ENCODE measurements around the gene KCTD2. TPM values are rescaled to one million over a fixed set of nuclear protein-coding genes. Genes with fewer than 3 reads are reported as not detected.

KCTD2 gene
- total and polyA plus RNA-seq, 9 of the 15 experiments (the other 6 are each of a cell fraction or from before 2014, with no cell fraction given): 1.7 to 32.9 (median 15.8) TPM

DNA sequence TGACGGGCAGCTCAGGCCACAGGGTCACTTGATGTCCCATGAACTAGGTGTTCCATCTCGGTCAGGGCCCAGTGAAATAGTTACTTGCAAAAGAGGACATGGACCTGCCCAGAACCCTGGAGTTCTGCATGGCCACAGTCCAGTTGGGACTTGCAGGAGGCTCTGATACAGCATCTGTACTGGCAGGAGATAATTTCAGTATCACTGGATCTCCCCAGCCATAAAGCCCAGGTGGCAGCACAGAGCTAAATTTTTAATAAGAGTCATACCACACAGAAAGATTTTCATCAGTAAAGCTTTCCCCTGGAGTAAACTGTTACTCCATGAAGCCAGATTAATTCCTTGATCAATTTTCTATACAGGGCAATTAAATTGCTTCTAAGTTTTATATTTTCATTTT, 22.8 kb downstream of the KCTD2 start:
- CTCF ChIA-PET (ENCODE audit: low intra/inter-chr PET ratio): interaction anchor here (0.7 to 1.1 kb wide), 2 partner anchors 46 to 62 kb away, joined by 3 to 4 read pairs; partner anchors contain the start of gene NT5C
- TF ChIP-seq, protein P1, sequence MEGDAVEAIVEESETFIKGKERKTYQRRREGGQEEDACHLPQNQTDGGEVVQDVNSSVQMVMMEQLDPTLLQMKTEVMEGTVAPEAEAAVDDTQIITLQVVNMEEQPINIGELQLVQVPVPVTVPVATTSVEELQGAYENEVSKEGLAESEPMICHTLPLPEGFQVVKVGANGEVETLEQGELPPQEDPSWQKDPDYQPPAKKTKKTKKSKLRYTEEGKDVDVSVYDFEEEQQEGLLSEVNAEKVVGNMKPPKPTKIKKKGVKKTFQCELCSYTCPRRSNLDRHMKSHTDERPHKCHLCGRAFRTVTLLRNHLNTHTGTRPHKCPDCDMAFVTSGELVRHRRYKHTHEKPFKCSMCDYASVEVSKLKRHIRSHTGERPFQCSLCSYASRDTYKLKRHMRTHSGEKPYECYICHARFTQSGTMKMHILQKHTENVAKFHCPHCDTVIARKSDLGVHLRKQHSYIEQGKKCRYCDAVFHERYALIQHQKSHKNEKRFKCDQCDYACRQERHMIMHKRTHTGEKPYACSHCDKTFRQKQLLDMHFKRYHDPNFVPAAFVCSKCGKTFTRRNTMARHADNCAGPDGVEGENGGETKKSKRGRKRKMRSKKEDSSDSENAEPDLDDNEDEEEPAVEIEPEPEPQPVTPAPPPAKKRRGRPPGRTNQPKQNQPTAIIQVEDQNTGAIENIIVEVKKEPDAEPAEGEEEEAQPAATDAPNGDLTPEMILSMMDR (IDR thresholded peaks at IDR 0.05 in 2 of 3, conservative IDR thresholded peaks at IDR 0.05 in 1 of 3; ENCODE audit: insufficient read depth in 2 of 3, low read depth in 1 of 3, low read length in 3 of 3): peak in 2 of 3 experiments; percentile 21 to 36; a peak in 2 of 6 replicates
- TF ChIP-seq HIVEP1 (CRISPR knock-in tag; IDR thresholded peaks at IDR 0.05) (no peak), RAD21 (CRISPR knock-in tag; conservative IDR thresholded peaks at IDR 0.05 in 1 of 2, IDR thresholded peaks at IDR 0.05 in 1 of 2) (peak; percentile 51 to 56)
- TF ChIP-seq, protein P2, sequence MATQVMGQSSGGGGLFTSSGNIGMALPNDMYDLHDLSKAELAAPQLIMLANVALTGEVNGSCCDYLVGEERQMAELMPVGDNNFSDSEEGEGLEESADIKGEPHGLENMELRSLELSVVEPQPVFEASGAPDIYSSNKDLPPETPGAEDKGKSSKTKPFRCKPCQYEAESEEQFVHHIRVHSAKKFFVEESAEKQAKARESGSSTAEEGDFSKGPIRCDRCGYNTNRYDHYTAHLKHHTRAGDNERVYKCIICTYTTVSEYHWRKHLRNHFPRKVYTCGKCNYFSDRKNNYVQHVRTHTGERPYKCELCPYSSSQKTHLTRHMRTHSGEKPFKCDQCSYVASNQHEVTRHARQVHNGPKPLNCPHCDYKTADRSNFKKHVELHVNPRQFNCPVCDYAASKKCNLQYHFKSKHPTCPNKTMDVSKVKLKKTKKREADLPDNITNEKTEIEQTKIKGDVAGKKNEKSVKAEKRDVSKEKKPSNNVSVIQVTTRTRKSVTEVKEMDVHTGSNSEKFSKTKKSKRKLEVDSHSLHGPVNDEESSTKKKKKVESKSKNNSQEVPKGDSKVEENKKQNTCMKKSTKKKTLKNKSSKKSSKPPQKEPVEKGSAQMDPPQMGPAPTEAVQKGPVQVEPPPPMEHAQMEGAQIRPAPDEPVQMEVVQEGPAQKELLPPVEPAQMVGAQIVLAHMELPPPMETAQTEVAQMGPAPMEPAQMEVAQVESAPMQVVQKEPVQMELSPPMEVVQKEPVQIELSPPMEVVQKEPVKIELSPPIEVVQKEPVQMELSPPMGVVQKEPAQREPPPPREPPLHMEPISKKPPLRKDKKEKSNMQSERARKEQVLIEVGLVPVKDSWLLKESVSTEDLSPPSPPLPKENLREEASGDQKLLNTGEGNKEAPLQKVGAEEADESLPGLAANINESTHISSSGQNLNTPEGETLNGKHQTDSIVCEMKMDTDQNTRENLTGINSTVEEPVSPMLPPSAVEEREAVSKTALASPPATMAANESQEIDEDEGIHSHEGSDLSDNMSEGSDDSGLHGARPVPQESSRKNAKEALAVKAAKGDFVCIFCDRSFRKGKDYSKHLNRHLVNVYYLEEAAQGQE (IDR thresholded peaks at IDR 0.05; ENCODE audit: borderline replicate concordance): peak; percentile 57; the same call in 1 of the 2 replicates
- TF ChIP-seq, protein P2 (CRISPR knock-in tag; IDR thresholded peaks at IDR 0.05; ENCODE audit: low read depth): no peak
- TF ChIP-seq, protein P3, sequence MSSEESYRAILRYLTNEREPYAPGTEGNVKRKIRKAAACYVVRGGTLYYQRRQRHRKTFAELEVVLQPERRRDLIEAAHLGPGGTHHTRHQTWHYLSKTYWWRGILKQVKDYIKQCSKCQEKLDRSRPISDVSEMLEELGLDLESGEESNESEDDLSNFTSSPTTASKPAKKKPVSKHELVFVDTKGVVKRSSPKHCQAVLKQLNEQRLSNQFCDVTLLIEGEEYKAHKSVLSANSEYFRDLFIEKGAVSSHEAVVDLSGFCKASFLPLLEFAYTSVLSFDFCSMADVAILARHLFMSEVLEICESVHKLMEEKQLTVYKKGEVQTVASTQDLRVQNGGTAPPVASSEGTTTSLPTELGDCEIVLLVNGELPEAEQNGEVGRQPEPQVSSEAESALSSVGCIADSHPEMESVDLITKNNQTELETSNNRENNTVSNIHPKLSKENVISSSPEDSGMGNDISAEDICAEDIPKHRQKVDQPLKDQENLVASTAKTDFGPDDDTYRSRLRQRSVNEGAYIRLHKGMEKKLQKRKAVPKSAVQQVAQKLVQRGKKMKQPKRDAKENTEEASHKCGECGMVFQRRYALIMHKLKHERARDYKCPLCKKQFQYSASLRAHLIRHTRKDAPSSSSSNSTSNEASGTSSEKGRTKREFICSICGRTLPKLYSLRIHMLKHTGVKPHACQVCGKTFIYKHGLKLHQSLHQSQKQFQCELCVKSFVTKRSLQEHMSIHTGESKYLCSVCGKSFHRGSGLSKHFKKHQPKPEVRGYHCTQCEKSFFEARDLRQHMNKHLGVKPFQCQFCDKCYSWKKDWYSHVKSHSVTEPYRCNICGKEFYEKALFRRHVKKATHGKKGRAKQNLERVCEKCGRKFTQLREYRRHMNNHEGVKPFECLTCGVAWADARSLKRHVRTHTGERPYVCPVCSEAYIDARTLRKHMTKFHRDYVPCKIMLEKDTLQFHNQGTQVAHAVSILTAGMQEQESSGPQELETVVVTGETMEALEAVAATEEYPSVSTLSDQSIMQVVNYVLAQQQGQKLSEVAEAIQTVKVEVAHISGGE (CRISPR knock-in tag; IDR thresholded peaks at IDR 0.05): no peak
- Histone ChIP-seq H3K9ac (ENCODE audit: insufficient read depth in 1 of 2, low read depth in 2 of 2, low read length in 2 of 2) (no peak overlapping the region), H3K79me2 (ENCODE audit: control insufficient read depth, insufficient read depth, low read length) (no peaks in the 10 kb centered on the region), H2AFZ (ENCODE audit: low read depth, low read length) (no peak overlapping the region), H3K4me2 (ENCODE audit: insufficient read depth, low read length) (no peak overlapping the region), H4K20me1 (replicated peaks; ENCODE audit: control insufficient read depth, insufficient read depth, low read length) (no peaks in the 10 kb centered on the region), H3K4me1 (replicated peaks in 1 of 2; ENCODE audit: control insufficient read depth in 2 of 2, insufficient read depth in 2 of 2, low read length in 2 of 2) (peaks cover 30 to 31% of the 10 kb centered on the region in 2 experiments), H3K9me3 (replicated peaks; ENCODE audit: control insufficient read depth, insufficient read depth, low read depth, low read length) (no peaks in the 10 kb centered on the region), H3K27ac (ENCODE audit: extremely low read depth, low read depth, low read length) (no peak overlapping the region), H3K4me3 (no peak overlapping the region), H3K9me1 (ENCODE audit: control insufficient read depth, insufficient read depth, low read length) (no peaks in the 10 kb centered on the region), H3K27me3 (ENCODE audit: control insufficient read depth in 2 of 2, insufficient read depth in 2 of 2, low read length in 2 of 2) (no peaks in the 10 kb centered on the region), H3K36me3 (ENCODE audit: control insufficient read depth, insufficient read depth, low read length) (peaks cover 6% of the 10 kb centered on the region; the same call in 2 of the 3 replicates)
- FAIRE-seq: no peak
- POLR2A ChIA-PET: interaction anchor here (0.6 to 1.6 kb wide), 5 partner anchors 9 to 136 kb away, joined by 3 to 4 read pairs (median 3); partner anchors contain the start of gene NUP85
- DNase-seq (ENCODE audit: extremely low read depth in 1 of 4, low spot score in 3 of 4): no peak
- 91% methylated on average over 2 of the region's 2 CpGs for WGBS (ENCODE audit: insufficient coverage, low coverage, missing lambda C conversion rate)
- in situ Hi-C loops (cut with MboI) (no loop called here), intact Hi-C loops (cut with micrococcal nuclease) (loop anchor here (5.0 kb wide), 1 partner anchor 38 kb away; the partner anchor contains the start of gene ARMC7)
- no peak for ATAC-seq
- BruUV-seq (replicated peaks): no TSS peak
